Activated T-helper 17 cell treated with anti-CD3 and anti-CD28 coated beads, Interleukin-2, amount 50 U/mL, for 72 hours (primary cell): ENCODE data around the gene RAB37. TPM values are rescaled to one million over a fixed set of nuclear protein-coding genes. Genes with fewer than 3 reads are reported as not detected.

Experiments used
- ATAC-seq: fragments of 150-1000 bp; cut with Tn5 transposase; replicated peaks from 2 replicates; pipeline ENCODE4 v1.10.0; 2021; ENCODE audit warnings: mild to moderate bottlenecking, moderate library complexity
- H3K27ac Mint-ChIP-seq: one replicate; pipeline ENCODE4 v1.8.0; 2022; ENCODE audit warnings: mixed read lengths
- H3K27me3 Mint-ChIP-seq: one replicate; pipeline ENCODE4 v1.8.0; 2022; ENCODE audit warnings: mixed read lengths
- H3K36me3 Mint-ChIP-seq: one replicate; pipeline ENCODE4 v1.8.0; 2022; ENCODE audit warnings: low read depth, mild to moderate bottlenecking, mixed read lengths
- H3K4me1 Mint-ChIP-seq: one replicate; pipeline ENCODE4 v1.8.0; 2022; ENCODE audit warnings: mixed read lengths
- H3K4me3 Mint-ChIP-seq: one replicate; pipeline ENCODE4 v1.8.0; 2022; ENCODE audit warnings: mild to moderate bottlenecking, mixed read lengths
- H3K9me3 Mint-ChIP-seq: one replicate; pipeline ENCODE4 v1.8.0; 2022; ENCODE audit warnings: mixed read lengths
- total RNA-seq, 2 donors: library from RNA; stranded (reverse); gene quantifications; one replicate each; pipeline ENCODE4 v1.2.3, GENCODE V29; 2022

RAB37 gene
- total RNA-seq, 2 donors from 2014 or later: 2.5 to 3.4 TPM

DNA sequence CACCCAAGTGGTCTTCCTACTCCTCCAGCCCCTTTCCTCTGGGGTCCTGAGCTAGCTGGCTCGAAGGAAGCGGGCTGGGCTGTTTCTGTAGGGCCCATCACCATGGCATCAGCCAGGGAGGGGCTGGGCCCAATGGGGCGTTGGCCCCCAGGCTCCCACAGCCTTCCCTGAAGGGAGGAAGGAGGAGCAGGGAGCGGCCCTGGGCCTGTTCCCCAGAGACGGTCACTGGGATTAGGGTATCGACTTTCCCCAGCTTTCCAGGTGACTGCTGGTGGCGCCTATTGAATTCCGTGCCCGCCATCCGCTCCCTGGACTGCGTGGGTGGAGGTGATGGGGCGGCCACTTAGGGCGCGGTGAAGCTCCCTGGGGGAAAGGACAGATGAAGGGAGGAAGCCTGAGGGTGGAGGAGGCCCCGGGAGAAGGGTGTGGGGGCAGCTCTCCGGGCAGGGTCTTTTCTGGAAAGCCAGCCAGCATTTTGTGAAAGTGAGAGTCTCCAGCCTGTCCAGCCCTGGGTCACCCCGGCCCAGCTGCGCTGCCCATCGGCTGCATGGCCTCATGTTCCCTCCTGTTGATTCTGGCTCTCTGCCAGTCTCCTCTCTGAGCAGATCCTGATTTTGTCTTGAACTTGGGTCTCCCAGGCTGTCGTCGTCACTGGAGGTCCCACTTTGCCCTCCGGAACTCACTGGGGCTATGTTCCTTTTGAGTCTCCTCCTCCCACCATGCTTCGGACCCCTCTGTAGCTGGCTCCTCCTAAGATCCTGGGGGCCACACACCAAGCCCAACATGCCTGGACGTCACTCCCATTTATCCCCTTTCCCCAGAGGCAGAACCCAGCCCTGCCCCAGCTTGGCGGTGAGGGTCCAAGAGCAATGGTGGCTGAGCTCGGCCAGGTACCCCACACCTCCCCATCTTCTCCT lies 21.1 kb downstream of the RAB37 start:
- H3K4me3 Mint-ChIP-seq: peak overlapping the region; percentile 74
- H3K9me3 Mint-ChIP-seq: no peaks in the 10 kb centered on the region
- H3K27ac Mint-ChIP-seq: peak overlapping the region; percentile 83
- peaks cover 31% of the 10 kb centered on the region for H3K4me1 Mint-ChIP-seq
- no peaks in the 10 kb centered on the region for H3K27me3 Mint-ChIP-seq
- ATAC-seq: no peak
- peaks cover 31% of the 10 kb centered on the region for H3K36me3 Mint-ChIP-seq

DNA sequence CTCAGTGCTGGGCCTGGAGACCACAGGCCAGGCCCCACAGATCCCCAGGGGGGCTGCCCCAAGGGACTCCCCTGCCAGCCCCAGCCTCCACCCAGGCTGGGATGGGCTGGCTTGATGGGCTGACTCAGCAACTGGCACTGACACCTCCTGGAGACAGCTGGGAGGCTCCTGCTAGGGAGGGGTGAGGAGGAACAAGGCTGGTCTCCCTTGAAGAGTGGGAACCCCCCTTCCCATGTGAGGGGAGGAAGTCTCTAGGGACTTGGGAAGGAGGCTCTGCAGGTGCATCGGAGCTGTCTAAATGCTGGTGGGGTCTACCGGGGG lies 21.8 kb downstream of the RAB37 start:
- Mint-ChIP-seq H3K4me1 (peaks cover 31% of the 10 kb centered on the region), H3K4me3 (peak overlapping the region; percentile 74), H3K27ac (peak overlapping the region; percentile 83), H3K9me3 (no peaks in the 10 kb centered on the region), H3K27me3 (no peaks in the 10 kb centered on the region), H3K36me3 (peaks cover 25% of the 10 kb centered on the region)
- peak; percentile 50 for ATAC-seq

DNA sequence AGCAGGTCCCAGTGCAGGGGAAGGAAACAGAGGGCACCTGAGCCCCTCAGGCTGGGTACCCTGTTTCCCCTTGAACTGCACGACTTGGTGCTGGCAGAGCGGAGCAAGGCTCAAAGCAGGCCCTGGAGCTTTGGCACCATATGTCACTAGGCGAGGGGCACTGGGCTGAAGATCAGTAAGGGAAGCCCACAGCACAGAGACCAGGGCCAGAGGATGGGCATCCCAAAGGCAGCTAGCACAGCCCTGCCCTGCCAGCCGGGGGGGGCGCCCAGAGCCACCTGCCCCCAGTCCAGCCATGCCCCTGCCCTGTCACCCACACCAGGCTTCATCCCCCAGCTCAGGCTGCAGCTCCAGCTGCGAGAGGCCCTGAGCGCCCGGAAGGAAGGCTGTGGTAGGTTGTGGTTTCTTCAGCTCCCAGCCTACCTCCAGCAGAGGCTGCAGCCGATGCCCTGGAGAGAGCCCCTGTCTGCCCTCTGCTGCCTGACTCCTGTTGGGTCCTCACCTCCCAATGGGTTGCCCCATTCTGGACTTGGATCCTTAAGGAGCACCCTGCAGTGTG lies 22.3 kb downstream of the RAB37 start:
- H3K4me1 Mint-ChIP-seq: peaks cover 31% of the 10 kb centered on the region
- H3K27ac Mint-ChIP-seq: peak overlapping the region; percentile 83

DNA sequence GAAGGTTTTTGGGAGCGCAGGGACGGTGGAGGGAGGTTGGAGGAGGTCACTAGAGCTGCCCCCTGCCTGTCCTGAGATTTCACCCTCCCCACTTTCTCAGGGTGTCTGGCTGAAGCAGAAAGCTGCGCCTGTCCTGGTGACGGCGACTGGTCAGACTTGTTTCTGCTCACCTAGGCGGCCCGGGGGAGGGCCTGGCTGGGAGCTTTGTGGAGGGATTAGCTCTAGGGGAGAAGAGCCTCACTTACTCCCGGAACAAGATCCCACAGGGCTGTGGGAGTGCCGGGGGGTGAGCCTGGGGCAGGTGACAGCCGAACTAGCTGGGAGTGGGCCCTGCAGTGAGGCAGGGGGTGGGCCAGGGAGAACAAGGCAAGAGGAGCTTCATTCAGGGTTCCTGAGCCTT lies 22.9 kb downstream of the RAB37 start:
- H3K4me1 Mint-ChIP-seq: peaks cover 30% of the 10 kb centered on the region
- peaks cover 19% of the 10 kb centered on the region for H3K36me3 Mint-ChIP-seq
- no peaks in the 10 kb centered on the region for H3K27me3 Mint-ChIP-seq
- H3K27ac Mint-ChIP-seq: peak overlapping the region; percentile 83
- H3K4me3 Mint-ChIP-seq: peak overlapping the region; percentile 74
- ATAC-seq: no peak
- H3K9me3 Mint-ChIP-seq: no peaks in the 10 kb centered on the region

More for the DNA sequence above, 22.3 kb downstream of the RAB37 start:
- ATAC-seq: peak; percentile 82
- Mint-ChIP-seq H3K36me3 (peaks cover 20% of the 10 kb centered on the region), H3K9me3 (no peaks in the 10 kb centered on the region), H3K4me3 (peak overlapping the region; percentile 74), H3K27me3 (no peaks in the 10 kb centered on the region)

DNA sequence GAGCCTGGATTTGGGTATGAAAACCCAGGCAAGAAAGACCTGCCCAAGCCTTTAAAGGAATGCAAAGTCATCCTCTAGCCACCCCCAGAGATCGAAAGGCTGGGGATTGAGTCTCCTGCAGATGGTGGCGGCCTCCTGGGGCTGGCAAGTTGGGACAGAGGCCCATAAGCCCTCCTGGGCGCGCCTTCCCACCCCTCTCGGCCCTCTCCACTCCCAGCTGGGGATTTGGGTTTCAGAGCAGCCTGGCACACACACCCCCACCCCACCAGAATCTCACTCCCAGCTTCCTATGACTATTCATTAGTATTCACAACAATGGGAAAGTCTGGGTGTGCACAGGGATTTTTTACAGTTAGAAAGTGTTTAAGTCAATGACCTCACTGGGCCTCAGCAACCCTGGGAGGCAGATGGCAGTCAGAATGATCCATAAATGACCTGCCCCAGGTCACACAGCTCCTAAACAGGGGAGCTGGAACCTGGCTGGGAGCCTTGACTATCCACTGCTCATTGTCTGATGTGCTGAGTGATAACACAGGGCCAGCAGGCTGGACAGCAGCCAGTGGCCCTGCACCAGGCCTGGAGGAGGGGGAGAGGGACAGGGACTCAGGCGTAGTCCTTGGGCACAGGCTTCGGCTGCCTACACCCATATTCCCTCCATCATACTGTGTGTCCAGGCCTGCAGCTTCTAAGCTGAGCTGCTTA lies 23.5 kb downstream of the RAB37 start:
- Mint-ChIP-seq H3K36me3 (peaks cover 19% of the 10 kb centered on the region), H3K27me3 (no peaks in the 10 kb centered on the region), H3K9me3 (no peaks in the 10 kb centered on the region), H3K4me3 (no peak overlapping the region), H3K4me1 (peaks cover 24% of the 10 kb centered on the region), H3K27ac (peak overlapping the region; percentile 48)
- ATAC-seq: no peak

DNA sequence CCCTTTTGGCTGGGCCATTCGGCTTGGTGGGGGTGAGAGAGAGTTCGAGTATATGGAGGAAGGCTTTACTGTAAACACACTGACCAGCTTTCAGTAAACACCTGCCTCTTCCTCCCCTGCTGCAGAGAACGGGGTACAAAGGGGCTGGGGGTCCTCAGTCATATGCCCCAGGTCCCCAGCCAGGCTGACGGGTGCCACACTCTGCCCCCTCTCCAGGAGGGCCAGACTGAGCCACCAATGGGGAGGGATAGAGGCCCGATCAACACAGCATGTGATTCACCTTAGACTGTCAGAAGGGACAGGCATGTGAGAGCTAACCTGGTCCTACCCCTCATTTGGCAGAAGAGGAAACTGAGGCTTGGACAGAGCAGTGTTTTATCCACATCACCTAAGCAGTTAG lies 24.4 kb downstream of the RAB37 start:
- Mint-ChIP-seq H3K4me3 (no peak overlapping the region), H3K27ac (peak overlapping the region; percentile 48), H3K36me3 (peaks cover 27% of the 10 kb centered on the region), H3K4me1 (peaks cover 23% of the 10 kb centered on the region), H3K27me3 (no peaks in the 10 kb centered on the region), H3K9me3 (no peaks in the 10 kb centered on the region)
- ATAC-seq: no peak

DNA sequence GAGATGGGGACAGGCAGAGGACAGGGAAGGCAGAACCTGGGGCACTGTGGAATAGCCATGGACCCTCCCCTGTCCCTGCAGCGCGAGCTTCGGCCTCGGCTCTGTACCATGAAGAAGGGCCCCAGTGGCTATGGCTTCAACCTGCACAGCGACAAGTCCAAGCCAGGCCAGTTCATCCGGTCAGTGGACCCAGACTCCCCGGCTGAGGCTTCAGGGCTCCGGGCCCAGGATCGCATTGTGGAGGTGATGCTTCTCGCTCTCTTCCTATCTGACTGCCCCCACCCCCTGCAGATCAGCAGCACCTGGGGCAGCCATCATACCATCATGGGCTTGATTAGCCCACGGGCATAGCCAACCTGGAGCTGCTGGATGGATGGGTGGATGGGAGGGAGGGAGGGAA lies 24.9 kb downstream of the RAB37 start:
- Mint-ChIP-seq H3K27ac (no peak overlapping the region), H3K27me3 (no peaks in the 10 kb centered on the region), H3K9me3 (no peaks in the 10 kb centered on the region)

DNA sequence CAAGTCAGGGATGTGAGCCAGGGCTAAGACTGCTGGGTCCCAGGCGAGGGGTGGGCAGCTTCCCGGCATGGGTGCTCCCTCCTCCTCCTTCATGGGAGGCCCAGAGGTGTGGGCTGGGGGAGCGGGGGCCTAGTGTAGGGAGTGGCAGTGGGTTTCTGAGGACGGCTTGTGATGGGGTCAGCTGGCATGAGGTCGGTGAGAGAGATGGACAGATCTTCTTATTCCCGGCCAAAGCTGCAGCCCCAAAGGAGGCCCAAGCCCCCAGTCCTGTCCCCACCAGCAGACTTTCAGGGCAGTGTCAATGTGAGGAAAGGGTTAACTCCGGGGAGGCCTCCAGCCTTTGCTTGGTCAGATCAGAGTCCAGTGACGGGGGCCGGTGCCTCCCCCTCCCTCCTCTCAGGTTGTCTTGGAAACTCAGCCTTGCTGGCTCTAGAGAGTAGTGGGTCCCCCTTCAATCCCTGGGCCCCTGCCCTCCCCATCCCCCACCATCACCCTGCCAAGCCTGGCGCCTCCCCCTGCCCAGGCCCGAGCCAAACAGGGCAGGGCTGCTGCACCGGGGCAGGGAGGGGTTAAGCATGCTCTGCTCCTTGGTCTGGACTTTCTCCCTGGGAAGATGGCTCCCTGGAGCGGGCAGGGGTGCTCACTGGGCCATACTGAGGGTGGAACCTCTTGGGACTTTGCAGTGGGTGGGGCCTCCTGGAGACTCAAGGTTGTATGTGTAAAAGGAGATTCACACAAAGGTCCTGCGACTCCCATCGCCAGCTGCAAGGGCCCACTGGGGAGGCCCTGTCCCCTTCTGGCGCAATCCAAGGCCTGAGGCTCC lies 26.7 kb downstream of the RAB37 start:
- ATAC-seq: no peak
- Mint-ChIP-seq H3K27ac (no peak overlapping the region), H3K4me1 (peaks cover 10% of the 10 kb centered on the region), H3K4me3 (no peak overlapping the region), H3K36me3 (peaks cover 46% of the 10 kb centered on the region), H3K27me3 (no peaks in the 10 kb centered on the region), H3K9me3 (no peaks in the 10 kb centered on the region)

More for the DNA sequence above, 24.9 kb downstream of the RAB37 start:
- no peak for ATAC-seq
- H3K36me3 Mint-ChIP-seq: peaks cover 32% of the 10 kb centered on the region
- H3K4me3 Mint-ChIP-seq: no peak overlapping the region
- H3K4me1 Mint-ChIP-seq: peaks cover 23% of the 10 kb centered on the region

DNA sequence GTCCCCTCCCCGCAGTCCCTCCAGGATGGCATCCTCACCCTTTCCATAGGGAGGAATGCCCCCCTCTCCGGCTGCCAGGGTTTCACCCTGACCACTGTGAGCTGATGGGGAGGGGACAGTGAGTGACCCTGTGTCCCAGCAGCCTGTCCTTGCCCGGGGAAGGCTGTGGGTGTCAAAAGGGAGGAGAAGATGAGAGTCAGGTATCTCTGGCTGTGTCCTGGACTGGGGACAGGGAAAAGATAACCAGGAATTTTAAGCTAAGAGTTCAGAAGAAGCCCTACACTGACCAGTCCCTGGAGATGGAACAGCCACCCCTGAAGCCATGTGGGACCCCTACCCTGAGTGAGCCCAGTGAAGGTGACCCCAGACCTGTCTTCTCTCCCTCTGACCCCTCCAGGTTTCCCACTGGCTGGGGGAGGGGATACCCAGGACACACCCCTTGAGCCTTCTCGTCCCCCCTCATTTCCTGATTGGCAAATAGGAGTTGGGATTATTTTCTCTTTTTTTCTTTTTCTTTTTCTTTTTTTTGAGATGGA lies 27.8 kb downstream of the RAB37 start:
- no peaks in the 10 kb centered on the region for H3K27me3 Mint-ChIP-seq
- H3K4me3 Mint-ChIP-seq: no peak overlapping the region
- peaks cover 57% of the 10 kb centered on the region for H3K36me3 Mint-ChIP-seq
- no peaks in the 10 kb centered on the region for H3K4me1 Mint-ChIP-seq
- no peak overlapping the region for H3K27ac Mint-ChIP-seq
- H3K9me3 Mint-ChIP-seq: no peaks in the 10 kb centered on the region
- ATAC-seq: no peak

DNA sequence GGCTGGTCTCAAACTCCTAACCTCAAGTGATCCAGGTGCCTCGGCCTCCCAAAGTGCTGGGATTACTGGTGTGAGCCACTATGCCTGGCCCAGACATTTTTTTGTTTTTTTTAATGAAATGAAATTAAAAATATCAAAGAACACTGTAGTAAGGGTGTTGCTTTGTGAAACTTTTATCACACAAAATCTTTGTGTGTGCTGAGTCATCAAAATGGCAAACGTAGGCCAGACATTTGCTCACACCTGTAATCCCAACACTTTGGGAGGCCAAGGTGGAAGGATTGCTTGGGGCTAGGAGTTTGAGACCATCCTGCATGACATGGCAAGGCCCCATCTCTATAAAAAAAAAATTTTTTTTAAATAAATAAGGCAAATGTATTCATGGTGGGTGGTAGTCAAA lies 29.4 kb downstream of the RAB37 start:
- Mint-ChIP-seq H3K36me3 (peaks cover 69% of the 10 kb centered on the region), H3K27ac (peak overlapping the region; percentile 55), H3K9me3 (no peaks in the 10 kb centered on the region), H3K27me3 (no peaks in the 10 kb centered on the region), H3K4me1 (peaks cover 9% of the 10 kb centered on the region), H3K4me3 (no peak overlapping the region)
- ATAC-seq: no peak

DNA sequence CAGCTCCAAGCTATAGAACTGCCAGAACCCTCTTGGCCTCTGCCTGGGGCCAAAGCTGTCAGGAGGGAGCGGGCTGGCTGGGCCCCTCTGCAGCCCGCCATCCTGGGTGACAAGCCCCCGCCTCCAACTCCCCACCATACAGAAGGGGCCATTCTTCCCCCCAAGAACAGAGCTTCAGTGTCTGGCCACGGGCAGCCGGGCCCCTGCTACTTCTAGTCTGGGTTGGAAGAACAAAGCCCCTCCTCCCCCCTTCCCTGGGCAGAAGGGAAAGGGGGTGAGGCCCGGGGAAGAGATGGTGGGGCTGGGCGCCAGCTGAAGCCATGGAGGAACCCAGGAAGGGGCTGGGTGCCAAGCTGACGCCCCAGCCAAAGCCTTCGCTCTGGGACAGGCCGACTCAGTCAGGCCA lies 30.1 kb downstream of the RAB37 start:
- Mint-ChIP-seq H3K9me3 (no peaks in the 10 kb centered on the region), H3K27me3 (no peaks in the 10 kb centered on the region), H3K36me3 (peaks cover 75% of the 10 kb centered on the region), H3K4me1 (peaks cover 9% of the 10 kb centered on the region), H3K27ac (peak overlapping the region; percentile 55), H3K4me3 (no peak overlapping the region)
- no peak for ATAC-seq

DNA sequence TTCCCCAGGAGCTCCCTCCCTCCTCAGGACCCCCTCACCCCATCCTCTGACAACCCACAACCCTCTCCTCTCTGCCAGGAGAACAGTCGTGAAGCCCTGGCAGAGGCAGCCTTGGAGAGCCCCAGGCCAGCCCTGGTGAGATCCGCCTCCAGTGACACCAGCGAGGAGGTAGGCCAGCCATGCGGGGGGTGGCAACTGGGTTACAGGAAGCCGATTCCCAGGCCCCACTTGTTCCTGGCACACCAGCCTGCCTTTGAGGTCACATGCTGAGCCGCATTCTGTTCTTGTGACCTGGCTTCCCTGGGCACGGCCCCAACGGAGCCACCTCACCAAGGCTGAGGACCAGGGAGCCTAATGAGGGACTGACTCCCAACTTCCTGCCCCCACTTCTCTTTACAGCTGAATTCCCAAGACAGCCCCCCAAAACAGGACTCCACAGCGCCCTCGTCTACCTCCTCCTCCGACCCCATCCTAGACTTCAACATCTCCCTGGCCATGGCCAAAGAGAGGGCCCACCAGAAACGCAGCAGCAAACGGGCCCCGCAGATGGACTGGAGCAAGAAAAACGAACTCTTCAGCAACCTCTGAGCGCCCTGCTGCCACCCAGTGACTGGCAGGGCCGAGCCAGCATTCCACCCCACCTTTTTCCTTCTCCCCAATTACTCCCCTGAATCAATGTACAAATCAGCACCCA lies 31.2 kb downstream of the RAB37 start:
- ATAC-seq: no peak
- peaks cover 79% of the 10 kb centered on the region for H3K36me3 Mint-ChIP-seq
- peaks cover 9% of the 10 kb centered on the region for H3K4me1 Mint-ChIP-seq
- peak overlapping the region; percentile 81 for H3K27ac Mint-ChIP-seq
- no peaks in the 10 kb centered on the region for H3K9me3 Mint-ChIP-seq
- H3K4me3 Mint-ChIP-seq: no peak overlapping the region
- no peaks in the 10 kb centered on the region for H3K27me3 Mint-ChIP-seq

DNA sequence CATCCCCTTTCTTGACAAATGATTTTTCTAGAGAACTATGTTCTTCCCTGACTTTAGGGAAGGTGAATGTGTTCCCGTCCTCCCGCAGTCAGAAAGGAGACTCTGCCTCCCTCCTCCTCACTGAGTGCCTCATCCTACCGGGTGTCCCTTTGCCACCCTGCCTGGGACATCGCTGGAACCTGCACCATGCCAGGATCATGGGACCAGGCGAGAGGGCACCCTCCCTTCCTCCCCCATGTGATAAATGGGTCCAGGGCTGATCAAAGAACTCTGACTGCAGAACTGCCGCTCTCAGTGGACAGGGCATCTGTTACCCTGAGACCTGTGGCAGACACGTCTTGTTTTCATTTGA lies 31.7 kb downstream of the RAB37 start:
- no peak for ATAC-seq
- Mint-ChIP-seq H3K9me3 (no peaks in the 10 kb centered on the region), H3K4me1 (peaks cover 9% of the 10 kb centered on the region), H3K27me3 (no peaks in the 10 kb centered on the region), H3K27ac (peak overlapping the region; percentile 81), H3K36me3 (peaks cover 83% of the 10 kb centered on the region), H3K4me3 (no peak overlapping the region)
